ENCODE measurements around the gene TNFSF13. TPM values are rescaled to one million over a fixed set of nuclear protein-coding genes. Genes with fewer than 3 reads are reported as not detected.

Gene TNFSF13
- total RNA-seq, 4 donors from 2014 or later: 7.6 to 30.6 (median 17.6) TPM

DNA sequence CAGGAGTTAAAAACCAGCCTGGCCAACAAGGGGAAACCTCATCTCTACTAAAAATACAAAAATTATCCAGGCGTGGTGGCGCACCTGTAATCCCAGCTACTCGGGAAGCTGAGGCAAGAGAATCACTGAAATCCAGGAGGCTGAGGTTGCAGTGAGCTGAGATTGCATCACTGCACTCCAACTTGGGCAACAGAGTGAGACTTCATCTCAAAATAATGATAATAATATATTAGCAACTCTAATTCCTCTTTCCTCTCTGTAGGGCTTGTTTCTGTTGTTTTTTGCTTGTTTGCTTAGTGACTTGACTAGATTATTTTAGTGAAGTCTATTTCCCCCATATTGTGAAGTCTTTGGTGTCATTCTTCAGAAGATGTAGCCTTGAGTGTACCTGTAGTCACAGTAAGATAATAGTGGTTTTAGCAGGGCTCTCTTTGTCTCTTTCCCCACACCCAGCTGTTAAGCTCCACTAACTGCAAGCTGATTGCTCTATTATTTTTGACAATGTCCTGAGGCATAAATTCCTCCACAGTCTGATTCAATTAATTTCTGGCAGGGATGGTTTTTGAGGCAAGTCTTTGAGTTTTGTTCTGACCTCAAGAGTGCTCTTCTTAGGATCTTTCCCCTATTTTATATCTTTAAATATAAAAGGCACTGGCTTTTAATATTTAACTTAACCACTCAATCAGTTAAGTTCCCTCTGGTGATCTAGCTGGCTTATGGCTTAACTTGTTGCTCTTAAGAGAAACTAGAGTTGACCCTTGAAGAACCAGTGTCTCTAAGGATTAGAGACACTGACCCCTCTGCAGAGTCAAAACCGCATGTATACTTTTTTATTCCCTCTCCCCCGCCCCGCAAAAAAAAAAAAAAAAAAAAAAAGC is 28.3 kb upstream of the TNFSF13 start:
- no peak for DNase-seq (ENCODE audit: low spot score in 2 of 2)
- TF ChIP-seq POLR2A (IDR thresholded peaks at IDR 0.05): no peak
- TF ChIP-seq, protein P1, sequence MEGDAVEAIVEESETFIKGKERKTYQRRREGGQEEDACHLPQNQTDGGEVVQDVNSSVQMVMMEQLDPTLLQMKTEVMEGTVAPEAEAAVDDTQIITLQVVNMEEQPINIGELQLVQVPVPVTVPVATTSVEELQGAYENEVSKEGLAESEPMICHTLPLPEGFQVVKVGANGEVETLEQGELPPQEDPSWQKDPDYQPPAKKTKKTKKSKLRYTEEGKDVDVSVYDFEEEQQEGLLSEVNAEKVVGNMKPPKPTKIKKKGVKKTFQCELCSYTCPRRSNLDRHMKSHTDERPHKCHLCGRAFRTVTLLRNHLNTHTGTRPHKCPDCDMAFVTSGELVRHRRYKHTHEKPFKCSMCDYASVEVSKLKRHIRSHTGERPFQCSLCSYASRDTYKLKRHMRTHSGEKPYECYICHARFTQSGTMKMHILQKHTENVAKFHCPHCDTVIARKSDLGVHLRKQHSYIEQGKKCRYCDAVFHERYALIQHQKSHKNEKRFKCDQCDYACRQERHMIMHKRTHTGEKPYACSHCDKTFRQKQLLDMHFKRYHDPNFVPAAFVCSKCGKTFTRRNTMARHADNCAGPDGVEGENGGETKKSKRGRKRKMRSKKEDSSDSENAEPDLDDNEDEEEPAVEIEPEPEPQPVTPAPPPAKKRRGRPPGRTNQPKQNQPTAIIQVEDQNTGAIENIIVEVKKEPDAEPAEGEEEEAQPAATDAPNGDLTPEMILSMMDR (IDR thresholded peaks at IDR 0.05): no peak
- WGBS, 2 donors: 86% methylated on average over 6 of the region's 6 CpGs
- intact Hi-C loops (cut with DNase I; ENCODE audit: low total_unique reads): no loop called here
- H3K4me3 ChIP-seq (ENCODE audit: low read depth, poor library complexity, severe bottlenecking): no peak overlapping the region

DNA sequence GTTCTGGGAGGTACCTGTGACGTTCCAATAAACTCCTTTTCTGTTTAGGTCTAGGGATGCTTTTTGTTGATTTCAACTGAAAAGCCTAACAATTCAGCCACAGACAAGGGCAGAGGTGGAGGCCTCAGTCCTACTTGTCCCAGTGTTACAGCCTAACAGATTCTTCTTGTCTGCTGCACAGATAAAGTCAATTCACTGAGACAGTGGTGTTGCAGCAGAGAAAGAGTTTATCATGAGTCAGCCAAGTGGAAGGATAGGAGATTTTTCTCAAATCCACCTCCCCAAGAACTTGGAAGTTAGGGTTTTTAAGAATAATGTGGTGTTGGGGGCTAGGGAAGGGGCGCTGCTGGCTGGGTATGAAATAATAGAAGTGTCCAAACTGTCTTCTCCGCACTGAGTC is 20.5 kb upstream of the TNFSF13 start:
- TF ChIP-seq, protein P1 (IDR thresholded peaks at IDR 0.05): no peak
- TF ChIP-seq POLR2A (IDR thresholded peaks at IDR 0.05): no peak
- 61 to 83% methylated on average over 3 of the region's 3 CpGs for WGBS, 2 donors
- DNase-seq (ENCODE audit: low spot score in 2 of 2): no peak
- intact Hi-C loops (cut with DNase I; ENCODE audit: low total_unique reads): no loop called here
- no peak overlapping the region for H3K4me3 ChIP-seq (ENCODE audit: low read depth, poor library complexity, severe bottlenecking)

DNA sequence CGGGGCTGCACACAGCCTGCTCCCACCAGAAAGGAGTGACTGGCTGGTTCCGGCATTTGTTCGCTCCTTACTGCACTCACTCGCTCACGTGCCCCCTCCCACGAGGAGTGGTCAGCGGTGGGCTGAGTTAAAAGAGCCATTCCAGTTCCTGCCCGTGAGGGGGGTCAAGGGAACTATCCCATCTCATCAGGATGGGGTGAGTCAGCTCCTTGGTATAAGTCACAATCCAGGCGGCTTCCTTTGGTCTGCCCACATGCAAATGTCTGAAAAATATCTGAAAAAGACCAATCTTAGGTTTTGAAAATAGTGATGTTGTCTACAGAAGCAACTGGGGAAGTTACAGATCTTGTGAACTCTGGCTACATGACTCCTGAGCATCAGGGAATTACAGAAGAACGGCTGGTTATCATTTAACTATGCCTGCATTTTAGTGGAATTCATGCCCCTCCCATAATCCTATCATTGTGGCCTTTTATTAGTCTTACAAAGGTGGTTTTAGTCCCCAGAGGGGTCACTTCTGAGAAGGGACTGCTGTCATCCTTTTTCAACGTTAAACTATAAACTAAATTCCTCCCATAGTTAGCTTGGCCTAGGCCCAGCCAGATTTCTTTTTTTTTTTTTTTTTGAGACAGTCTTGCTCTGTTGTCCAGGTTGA is 19.5 kb upstream of the TNFSF13 start:
- no peak for TF ChIP-seq POLR2A (IDR thresholded peaks at IDR 0.05)
- TF ChIP-seq, protein P1 (IDR thresholded peaks at IDR 0.05): no peak
- no peak for DNase-seq (ENCODE audit: low spot score in 2 of 2)
- WGBS, 2 donors: 77 to 81% methylated on average over 11 of the region's 11 CpGs
- no peak overlapping the region for H3K4me3 ChIP-seq (ENCODE audit: low read depth, poor library complexity, severe bottlenecking)
- intact Hi-C loops (cut with DNase I; ENCODE audit: low total_unique reads): no loop called here

DNA sequence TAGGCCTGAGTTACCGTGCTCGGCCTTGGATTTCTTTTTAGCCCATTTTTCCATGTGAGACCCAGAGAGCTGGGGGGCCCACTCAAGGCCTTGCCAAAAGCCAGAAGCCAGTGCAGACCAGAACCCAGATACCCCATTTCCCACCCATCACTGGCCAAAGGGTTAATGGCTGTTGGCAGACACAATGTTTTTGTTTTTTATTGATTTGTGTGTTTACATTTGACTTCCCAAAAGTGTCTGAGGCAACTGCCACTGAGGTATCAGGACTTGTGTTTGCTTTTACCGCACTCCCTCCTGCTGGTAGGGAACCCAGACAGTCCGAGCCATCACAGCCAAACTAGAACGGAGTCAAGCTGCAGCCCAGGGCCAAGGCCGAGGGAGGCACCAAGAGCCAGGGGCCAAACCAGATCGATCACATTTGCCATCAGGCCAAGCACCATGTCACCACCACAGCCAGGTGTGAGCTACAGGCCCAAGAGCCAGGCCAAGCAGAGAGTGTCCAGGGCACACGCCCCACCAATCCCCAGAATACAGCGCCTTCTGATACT is 17.4 kb upstream of the TNFSF13 start:
- 91 to 96% methylated on average over 9 of the region's 9 CpGs for WGBS, 2 donors
- no peak overlapping the region for H3K4me3 ChIP-seq (ENCODE audit: low read depth, poor library complexity, severe bottlenecking)
- TF ChIP-seq, protein P1 (IDR thresholded peaks at IDR 0.05): no peak
- TF ChIP-seq POLR2A (IDR thresholded peaks at IDR 0.05): no peak
- intact Hi-C loops (cut with DNase I; ENCODE audit: low total_unique reads): no loop called here
- DNase-seq (ENCODE audit: low spot score in 2 of 2): no peak

DNA sequence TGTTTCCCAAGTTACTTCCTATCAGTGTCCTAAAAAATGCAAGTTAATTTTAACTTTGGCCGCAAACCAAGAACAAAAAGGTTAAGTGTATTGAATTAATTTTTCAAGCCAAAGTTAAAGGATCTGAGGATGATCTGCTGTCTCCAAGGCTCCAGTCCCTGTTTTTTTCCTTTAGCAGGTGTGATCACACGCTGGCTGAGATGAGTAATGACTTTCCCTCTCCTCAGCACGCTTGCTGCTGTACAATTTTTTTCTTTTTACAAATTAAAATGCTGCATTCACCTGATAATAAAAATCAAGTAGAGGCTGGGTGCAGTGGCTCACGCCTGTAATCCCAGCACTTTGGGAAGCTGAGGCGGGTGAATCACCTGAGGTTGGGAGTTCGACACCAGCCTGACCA is 13.6 kb upstream of the TNFSF13 start:
- WGBS, 2 donors: 62 to 77% methylated on average over 6 of the region's 6 CpGs
- intact Hi-C loops (cut with DNase I; ENCODE audit: low total_unique reads): no loop called here
- H3K4me3 ChIP-seq (ENCODE audit: low read depth, poor library complexity, severe bottlenecking): no peak overlapping the region
- DNase-seq (ENCODE audit: low spot score in 2 of 2): no peak
- TF ChIP-seq, protein P1 (IDR thresholded peaks at IDR 0.05): no peak
- TF ChIP-seq POLR2A (IDR thresholded peaks at IDR 0.05): no peak
